ENCODE measurements around the gene SLC35A5. TPM values are rescaled to one million over a fixed set of nuclear protein-coding genes. Genes with fewer than 3 reads are reported as not detected.
A peak's percentile ranks its signal among the peaks of the same experiment; 100 is the strongest.
"Not testable (repeated sequence)": the region's sequence is repeated elsewhere in the genome, so short reads cannot be mapped to it uniquely, and the experiment has no call there.

The SLC35A5 gene
- total RNA-seq, 1 donor from 2014 or later, result 25.8 TPM

DNA sequence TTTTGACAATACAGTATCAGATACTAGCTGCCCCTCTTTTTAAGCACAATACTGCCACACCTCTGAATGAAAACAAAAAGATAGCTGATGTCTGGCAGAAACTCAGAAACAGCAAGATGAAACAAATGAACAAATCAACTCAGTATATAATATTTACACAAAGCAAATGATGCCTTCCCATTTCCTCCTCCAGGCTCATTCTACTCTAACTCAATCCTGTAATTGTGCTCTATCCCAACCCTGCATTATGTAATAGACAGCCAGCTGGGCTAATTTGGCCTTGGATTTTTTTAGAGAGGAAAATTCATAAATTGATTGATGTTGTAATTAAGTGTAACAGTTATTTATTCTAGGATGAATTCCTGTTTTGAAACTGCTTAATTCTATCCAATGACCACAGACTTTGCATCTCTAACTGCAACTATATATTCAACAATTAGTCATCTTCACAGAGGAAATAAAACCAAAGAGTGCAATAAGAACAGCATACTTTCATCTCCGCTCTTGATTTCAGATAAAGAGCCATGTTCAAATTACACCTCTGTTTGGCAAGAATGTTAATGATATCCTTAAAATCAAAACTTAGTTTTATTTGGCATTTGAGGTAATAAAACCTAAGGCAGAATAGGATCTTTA, 6.2 kb upstream of the SLC35A5 start:
- Mint-ChIP-seq H3K9me3 (no peaks in the 10 kb centered on the region), H3K4me3 (no peak overlapping the region), H3K27ac (no peak overlapping the region), H3K4me1 (peaks cover 14% of the 10 kb centered on the region), H3K36me3 (peaks cover 10% of the 10 kb centered on the region), H3K27me3 (ENCODE audit: low read depth) (no peaks in the 10 kb centered on the region)
- TF ChIP-seq, protein P1, sequence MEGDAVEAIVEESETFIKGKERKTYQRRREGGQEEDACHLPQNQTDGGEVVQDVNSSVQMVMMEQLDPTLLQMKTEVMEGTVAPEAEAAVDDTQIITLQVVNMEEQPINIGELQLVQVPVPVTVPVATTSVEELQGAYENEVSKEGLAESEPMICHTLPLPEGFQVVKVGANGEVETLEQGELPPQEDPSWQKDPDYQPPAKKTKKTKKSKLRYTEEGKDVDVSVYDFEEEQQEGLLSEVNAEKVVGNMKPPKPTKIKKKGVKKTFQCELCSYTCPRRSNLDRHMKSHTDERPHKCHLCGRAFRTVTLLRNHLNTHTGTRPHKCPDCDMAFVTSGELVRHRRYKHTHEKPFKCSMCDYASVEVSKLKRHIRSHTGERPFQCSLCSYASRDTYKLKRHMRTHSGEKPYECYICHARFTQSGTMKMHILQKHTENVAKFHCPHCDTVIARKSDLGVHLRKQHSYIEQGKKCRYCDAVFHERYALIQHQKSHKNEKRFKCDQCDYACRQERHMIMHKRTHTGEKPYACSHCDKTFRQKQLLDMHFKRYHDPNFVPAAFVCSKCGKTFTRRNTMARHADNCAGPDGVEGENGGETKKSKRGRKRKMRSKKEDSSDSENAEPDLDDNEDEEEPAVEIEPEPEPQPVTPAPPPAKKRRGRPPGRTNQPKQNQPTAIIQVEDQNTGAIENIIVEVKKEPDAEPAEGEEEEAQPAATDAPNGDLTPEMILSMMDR (IDR thresholded peaks at IDR 0.05; ENCODE audit: unreplicated experiment), result no peak
- DNase-seq (ENCODE audit: low spot score in 2 of 2, unreplicated experiment in 2 of 2), result no peak

DNA sequence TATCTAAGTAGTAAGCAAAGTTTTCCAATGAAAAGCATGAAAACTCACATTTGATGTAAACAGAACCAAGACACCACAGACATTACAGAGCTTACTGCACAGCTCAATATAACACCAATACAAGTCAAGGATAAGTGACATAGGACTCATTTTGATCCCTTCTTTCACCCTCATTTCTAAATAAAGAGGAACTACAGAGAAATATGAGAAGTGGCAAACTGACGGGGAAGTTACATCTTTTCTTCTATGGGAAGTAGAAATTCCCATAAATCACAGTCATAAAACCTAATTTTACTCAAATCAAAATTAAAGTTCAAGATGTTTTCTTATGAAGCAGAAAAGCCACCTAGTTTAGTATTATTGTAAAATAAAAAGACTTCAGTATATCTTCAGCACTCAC, 3.9 kb upstream of the SLC35A5 start:
- Mint-ChIP-seq H3K36me3 (peaks cover 10% of the 10 kb centered on the region), H3K27ac (no peak overlapping the region), H3K27me3 (ENCODE audit: low read depth) (no peaks in the 10 kb centered on the region), H3K4me3 (no peak overlapping the region), H3K9me3 (no peaks in the 10 kb centered on the region), H3K4me1 (peaks cover 18% of the 10 kb centered on the region)
- TF ChIP-seq, protein P1 (IDR thresholded peaks at IDR 0.05; ENCODE audit: unreplicated experiment), result no peak
- no peak for DNase-seq (ENCODE audit: low spot score in 2 of 2, unreplicated experiment in 2 of 2)

DNA sequence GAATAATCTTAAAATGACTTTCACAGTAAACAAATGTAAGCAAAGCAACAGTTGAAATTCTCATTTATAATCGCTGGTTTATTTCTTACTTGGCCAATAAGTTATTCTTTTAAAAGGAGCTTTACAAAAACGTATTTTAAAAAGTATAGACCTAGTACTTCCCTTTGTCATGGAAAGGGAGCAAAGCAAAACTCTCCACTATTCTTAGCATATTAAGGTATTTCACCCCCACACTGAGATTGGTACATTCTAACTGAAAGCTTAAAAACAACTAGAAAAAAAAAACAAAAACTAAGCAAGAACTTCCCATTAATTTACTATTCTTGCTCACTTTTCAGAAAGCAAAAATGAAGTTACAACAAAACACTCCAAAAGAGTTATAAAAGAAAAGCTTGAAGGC, 1.5 kb upstream of the SLC35A5 start:
- H3K27me3 Mint-ChIP-seq (ENCODE audit: low read depth), result no peaks in the 10 kb centered on the region
- TF ChIP-seq, protein P1 (IDR thresholded peaks at IDR 0.05; ENCODE audit: unreplicated experiment), result no peak
- H3K36me3 Mint-ChIP-seq, result peaks cover 14% of the 10 kb centered on the region
- H3K4me3 Mint-ChIP-seq, result peak overlapping the region; percentile 96
- H3K9me3 Mint-ChIP-seq, result no peaks in the 10 kb centered on the region
- DNase-seq (ENCODE audit: low spot score in 2 of 2, unreplicated experiment in 2 of 2), result no peak
- peak overlapping the region; percentile 99 for H3K27ac Mint-ChIP-seq
- H3K4me1 Mint-ChIP-seq, result peaks cover 31% of the 10 kb centered on the region

DNA sequence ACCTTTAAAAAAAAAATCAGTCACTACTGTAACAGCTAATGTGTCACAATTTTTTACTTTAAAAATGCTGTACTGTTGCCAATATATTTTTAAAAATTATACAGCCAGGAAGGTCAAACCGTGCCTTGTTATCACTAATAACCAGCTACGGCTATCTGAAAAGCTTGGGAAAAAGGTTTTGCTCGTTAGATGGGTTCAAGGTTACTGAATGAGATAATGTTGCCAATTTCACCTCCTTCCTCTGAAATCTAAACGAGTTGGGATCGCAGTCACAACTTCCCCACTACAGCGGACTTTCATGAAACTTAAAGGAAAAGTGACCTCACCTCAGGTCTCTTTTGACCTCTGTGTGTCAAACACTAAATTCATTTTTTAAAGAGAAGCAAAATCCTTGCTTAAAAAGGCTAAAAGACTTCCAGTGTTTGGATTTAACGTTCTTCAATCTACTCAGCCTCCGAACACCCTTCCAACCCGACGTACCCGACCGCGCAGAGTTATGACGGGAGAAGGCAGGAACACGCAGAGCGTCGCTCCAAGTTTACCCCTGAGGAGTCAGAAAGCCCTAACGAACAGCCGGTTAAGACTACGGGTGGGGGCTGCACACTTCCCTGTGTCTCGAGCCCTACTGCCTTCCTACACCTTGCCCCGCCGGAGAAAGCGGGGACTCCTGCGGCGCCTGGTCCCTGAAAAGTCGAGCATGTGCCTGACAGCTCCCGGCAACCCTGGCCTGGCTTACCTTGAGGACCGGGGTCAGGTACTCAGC, 943 bp upstream of the SLC35A5 start:
- no peaks in the 10 kb centered on the region for H3K9me3 Mint-ChIP-seq
- peak; percentile 51 to 78 for DNase-seq (ENCODE audit: low spot score in 2 of 2, unreplicated experiment in 2 of 2)
- H3K27ac Mint-ChIP-seq, result peak overlapping the region; percentile 99
- TF ChIP-seq, protein P1 (IDR thresholded peaks at IDR 0.05; ENCODE audit: unreplicated experiment), result no peak
- H3K27me3 Mint-ChIP-seq (ENCODE audit: low read depth), result no peaks in the 10 kb centered on the region
- peaks cover 11% of the 10 kb centered on the region for H3K36me3 Mint-ChIP-seq
- peaks cover 31% of the 10 kb centered on the region for H3K4me1 Mint-ChIP-seq
- H3K4me3 Mint-ChIP-seq, result peak overlapping the region; percentile 96

DNA sequence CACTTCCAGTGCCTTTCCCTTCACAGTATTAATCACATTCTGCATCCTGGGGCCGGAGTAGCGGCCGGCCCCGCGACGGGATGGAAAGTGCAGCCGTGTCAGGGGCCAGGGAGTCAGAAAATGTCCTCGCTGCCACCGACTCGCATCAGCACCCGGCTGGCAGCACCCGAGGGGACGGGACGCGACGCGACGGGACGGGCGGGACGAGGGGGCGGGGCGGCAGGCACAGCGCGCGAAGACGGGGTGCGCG, 436 bp upstream of the SLC35A5 start:
- Mint-ChIP-seq H3K9me3 (no peaks in the 10 kb centered on the region), H3K27ac (peak overlapping the region; percentile 99), H3K27me3 (ENCODE audit: low read depth) (no peaks in the 10 kb centered on the region), H3K36me3 (peaks cover 13% of the 10 kb centered on the region), H3K4me1 (peaks cover 31% of the 10 kb centered on the region), H3K4me3 (peak overlapping the region; percentile 96)
- TF ChIP-seq, protein P1 (IDR thresholded peaks at IDR 0.05; ENCODE audit: unreplicated experiment), result no peak
- DNase-seq (ENCODE audit: low spot score in 2 of 2, unreplicated experiment in 2 of 2), result no peak

DNA sequence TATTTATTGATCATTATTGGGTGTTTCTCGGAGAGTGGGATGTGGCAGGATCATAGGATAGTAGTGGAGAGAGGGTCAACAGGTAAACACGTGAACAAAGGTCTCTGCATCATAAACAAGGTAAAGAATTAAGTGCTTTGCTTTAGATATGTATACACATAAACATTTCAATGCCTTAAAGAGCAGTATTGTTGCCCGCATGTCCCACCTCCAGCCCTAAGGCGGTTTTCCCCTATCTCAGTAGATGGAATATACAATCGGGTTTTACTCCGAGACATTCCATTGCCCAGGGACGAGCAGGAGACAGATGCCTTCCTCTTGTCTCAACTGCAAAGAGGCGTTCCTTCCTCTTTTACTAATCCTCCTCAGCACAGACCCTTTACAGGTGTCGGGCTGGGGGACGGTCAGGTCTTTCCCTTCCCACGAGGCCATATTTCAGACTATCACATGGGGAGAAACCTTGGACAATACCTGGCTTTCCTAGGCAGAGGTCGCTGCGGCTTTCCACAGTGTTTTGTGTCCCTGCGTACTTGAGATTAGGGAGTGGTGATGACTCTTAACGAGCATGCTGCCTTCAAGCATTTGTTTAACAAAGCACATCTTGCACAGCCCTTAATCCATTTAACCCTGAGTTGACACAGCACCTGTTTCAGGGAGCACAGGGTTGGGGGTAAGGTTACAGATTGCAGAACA, 2.5 kb downstream of the SLC35A5 start:
- H3K36me3 Mint-ChIP-seq, result peaks cover 12% of the 10 kb centered on the region
- DNase-seq (ENCODE audit: low spot score in 2 of 2, unreplicated experiment in 2 of 2); H3K27ac Mint-ChIP-seq; H3K27me3 Mint-ChIP-seq (ENCODE audit: low read depth); H3K9me3 Mint-ChIP-seq: not testable (repeated sequence)
- H3K4me1 Mint-ChIP-seq, result peaks cover 28% of the 10 kb centered on the region
- H3K4me3 Mint-ChIP-seq, result peak overlapping the region; percentile 9
